NCI-H1694 treated with DMSO at 0.1 percent for 48 hours (cell line): Measurements from ENCODE around the gene ZNRF3.

Experiments
- DNase-seq: peaks from one replicate; lab custom pipeline; 2025; lab: John Stamatoyannopoulos, UW

ZNRF3 gene

GRCh38 chr22:28953976-28954880, 70.9 kb downstream of the ZNRF3 start:
- no peak for DNase-seq

GRCh38 chr22:28955817-28956216, 72.4 kb downstream of the ZNRF3 start:
- no peak for DNase-seq

- no peak for DNase-seq
These were observed 73.1 kb downstream of the ZNRF3 start for GRCh38 chr22:28956506-28956905.

GRCh38 chr22:28958611-28959010, 75.2 kb downstream of the ZNRF3 start:
- no peak for DNase-seq

- DNase-seq, result no peak
These were observed 78.7 kb downstream of the ZNRF3 start for GRCh38 chr22:28962042-28962554.

GRCh38 chr22:28963362-28963761, 80.0 kb downstream of the ZNRF3 start:
- no peak for DNase-seq

- DNase-seq, result no peak
These were observed 83.8 kb downstream of the ZNRF3 start for GRCh38 chr22:28967163-28967665.

- no peak for DNase-seq
These were observed 84.6 kb downstream of the ZNRF3 start for GRCh38 chr22:28967969-28968368.

GRCh38 chr22:28969401-28970168, 86.2 kb downstream of the ZNRF3 start:
- no peak for DNase-seq

- no peak for DNase-seq
These were observed 90.0 kb downstream of the ZNRF3 start for GRCh38 chr22:28973352-28973751.

GRCh38 chr22:28977060-28977459, 93.7 kb downstream of the ZNRF3 start:
- no peak for DNase-seq

- DNase-seq, result no peak
These were observed 94.2 kb downstream of the ZNRF3 start for GRCh38 chr22:28977481-28977971.

GRCh38 chr22:28978158-28978557, 94.8 kb downstream of the ZNRF3 start:
- no peak for DNase-seq

GRCh38 chr22:28978863-28979796, 95.8 kb downstream of the ZNRF3 start:
- no peak for DNase-seq

GRCh38 chr22:28980326-28980725, 97.0 kb downstream of the ZNRF3 start:
- no peak for DNase-seq

- DNase-seq, result no peak
These were observed 98.6 kb downstream of the ZNRF3 start for GRCh38 chr22:28981818-28982499.

- DNase-seq, result no peak
These were observed 99.8 kb downstream of the ZNRF3 start for GRCh38 chr22:28983190-28983589.

GRCh38 chr22:28983788-28984441, 100.5 kb downstream of the ZNRF3 start:
- DNase-seq, result no peak

- no peak for DNase-seq
These were observed 101.2 kb downstream of the ZNRF3 start for GRCh38 chr22:28984482-28985158.
